ENCODE data around the gene ADIRF.

DNA sequence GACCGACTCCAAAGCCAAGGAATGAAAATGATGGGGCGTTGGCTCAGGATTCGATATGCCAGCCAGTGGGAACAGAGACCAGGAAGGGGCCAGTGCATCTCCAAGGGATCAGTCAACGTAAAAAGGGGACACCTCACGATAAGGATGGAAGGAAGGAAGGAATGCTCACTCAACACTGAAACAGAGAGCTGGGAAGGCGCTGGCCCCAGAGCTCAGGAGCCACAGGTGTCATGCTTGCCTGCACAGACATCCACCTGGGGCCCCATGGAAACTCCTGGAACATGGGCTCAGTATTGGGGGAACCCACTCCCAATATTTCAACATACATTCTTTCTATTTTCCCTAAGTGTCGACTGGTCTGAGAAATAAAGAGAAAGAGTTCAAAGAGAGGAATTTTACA, 16.2 kb upstream of the ADIRF start:
- TF ChIP-seq CTCF (conservative IDR thresholded peaks at IDR 0.05 in 1 of 2, IDR thresholded peaks at IDR 0.05 in 1 of 2; ENCODE audit: extremely low read depth in 1 of 2, insufficient read depth in 1 of 2, low read depth in 1 of 2, low read length in 2 of 2) (no peak), EZH2 (IDR thresholded peaks at IDR 0.05; ENCODE audit: borderline replicate concordance, low read length) (no peak)

Measured in mammary epithelial cell (primary cell).